ENCODE data around the gene PTPRR.

Gene PTPRR

GRCh38 chr12:70920251-70920851, at the start of gene PTPRR:
Gene PTPRR (minus strand): TSS chr12:70920738. CDS start chr12:70920390, 348 bp downstream.
- DNase-seq, result no peak

- DNase-seq, result no peak
These were observed 46.7 kb upstream of the PTPRR start for GRCh38 chr12:70966996-70967790.

- no peak for DNase-seq
These were observed 45.5 kb upstream of the PTPRR start for GRCh38 chr12:70966046-70966445.

- DNase-seq, result no peak
These were observed 44.5 kb upstream of the PTPRR start for GRCh38 chr12:70964867-70965510.

- no peak for DNase-seq
These were observed 42.6 kb upstream of the PTPRR start for GRCh38 chr12:70963081-70963660.

GRCh38 chr12:70962226-70962794, 41.8 kb upstream of the PTPRR start:
- no peak for DNase-seq

- DNase-seq, result no peak
These were observed 39.9 kb upstream of the PTPRR start for GRCh38 chr12:70960484-70960883.

- DNase-seq, result no peak
These were observed 34.9 kb upstream of the PTPRR start for GRCh38 chr12:70955415-70955814.

- no peak for DNase-seq
These were observed 29.9 kb upstream of the PTPRR start for GRCh38 chr12:70950451-70950850.

- DNase-seq, result no peak
These were observed 28.4 kb upstream of the PTPRR start for GRCh38 chr12:70948976-70949336.

GRCh38 chr12:70948236-70948975, 27.9 kb upstream of the PTPRR start:
- DNase-seq, result no peak

- no peak for DNase-seq
These were observed 15.8 kb upstream of the PTPRR start for GRCh38 chr12:70936203-70936813.

- no peak for DNase-seq
These were observed 12.6 kb upstream of the PTPRR start for GRCh38 chr12:70933133-70933532.

- DNase-seq, result no peak
These were observed 8.5 kb upstream of the PTPRR start for GRCh38 chr12:70929029-70929428.

- DNase-seq, result no peak
These were observed 7.5 kb upstream of the PTPRR start for GRCh38 chr12:70928071-70928470.

- DNase-seq, result no peak
These were observed 6.8 kb upstream of the PTPRR start for GRCh38 chr12:70927356-70927755.

GRCh38 chr12:70925539-70925938, 5.0 kb upstream of the PTPRR start:
- no peak for DNase-seq

GRCh38 chr12:70920891-70921290, 353 bp upstream of the PTPRR start:
- DNase-seq, result no peak

- DNase-seq, result no peak
These were observed 922 bp downstream of the PTPRR start for GRCh38 chr12:70919597-70920035.

- DNase-seq, result no peak
These were observed 1.4 kb downstream of the PTPRR start for GRCh38 chr12:70919176-70919575.

- DNase-seq, result no peak
These were observed 2.2 kb downstream of the PTPRR start for GRCh38 chr12:70918321-70918720.

- DNase-seq, result no peak
These were observed 9.9 kb downstream of the PTPRR start for GRCh38 chr12:70910666-70911065.
